Stimulated activated naive CD4-positive, alpha-beta T cell treated with Interleukin-2 at 50 U/mL for 16 hours (primary cell): ENCODE measurements around the gene ERICH3.

Experiments
- DNase-seq: peaks from one replicate; lab custom pipeline; 2025; lab: John Stamatoyannopoulos, UW

Gene ERICH3

DNA sequence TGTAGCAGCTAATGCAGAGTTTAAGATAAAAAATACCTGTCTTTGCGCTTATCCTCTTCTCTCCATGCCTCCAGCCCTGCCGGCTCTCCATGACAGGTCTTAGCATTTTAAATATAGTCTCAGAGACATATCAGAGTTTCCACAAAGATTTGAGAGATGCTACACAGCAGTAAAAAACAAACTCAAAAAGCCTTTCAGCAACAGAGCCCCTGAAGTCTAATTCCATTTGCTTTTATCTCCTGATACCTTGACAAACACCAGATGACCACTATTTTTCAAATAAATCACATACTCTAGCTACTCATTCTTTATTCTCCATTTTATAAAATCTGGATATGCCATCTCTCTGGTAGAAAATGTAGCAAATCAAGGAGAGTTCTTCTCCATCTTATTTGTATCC is 81.6 kb downstream of the ERICH3 start:
- no peak for DNase-seq

- DNase-seq: no peak
Observed at GRCh38 chr1:74590288-74590687, 83.3 kb downstream of the ERICH3 start.

- DNase-seq: no peak
Observed at GRCh38 chr1:74587888-74588287, 85.7 kb downstream of the ERICH3 start.

GRCh38 chr1:74586253-74586897 is 87.2 kb downstream of the ERICH3 start:
- DNase-seq: no peak

DNA sequence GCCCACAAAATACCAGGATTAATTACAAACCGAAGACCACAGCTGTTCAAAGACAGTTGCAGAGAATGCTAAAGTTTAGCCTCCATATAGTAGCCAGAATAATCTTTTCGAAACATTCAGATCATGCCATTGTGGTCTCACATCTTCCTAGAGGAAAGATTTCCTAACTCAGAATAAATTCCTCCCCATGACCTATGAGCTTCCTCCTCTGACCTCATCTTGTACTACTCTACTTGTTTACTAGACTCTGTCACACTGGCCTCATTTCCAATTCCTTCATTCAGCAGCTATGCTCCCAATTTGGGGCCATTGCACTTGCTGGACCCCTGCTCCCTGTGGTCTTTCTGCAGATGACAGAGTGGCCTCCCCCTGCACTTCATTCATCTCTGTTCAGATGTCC is 89.4 kb downstream of the ERICH3 start:
- DNase-seq: no peak

- no peak for DNase-seq
Observed at GRCh38 chr1:74583397-74583796, 90.2 kb downstream of the ERICH3 start.

GRCh38 chr1:74579425-74579824 is 94.2 kb downstream of the ERICH3 start:
- DNase-seq: no peak

GRCh38 chr1:74578101-74578500 is 95.5 kb downstream of the ERICH3 start:
- DNase-seq: no peak

- DNase-seq: no peak
Observed at GRCh38 chr1:74571891-74572290, 101.7 kb downstream of the ERICH3 start.

- DNase-seq: no peak
Observed at GRCh38 chr1:74571493-74571800, 102.1 kb downstream of the ERICH3 start.

DNA sequence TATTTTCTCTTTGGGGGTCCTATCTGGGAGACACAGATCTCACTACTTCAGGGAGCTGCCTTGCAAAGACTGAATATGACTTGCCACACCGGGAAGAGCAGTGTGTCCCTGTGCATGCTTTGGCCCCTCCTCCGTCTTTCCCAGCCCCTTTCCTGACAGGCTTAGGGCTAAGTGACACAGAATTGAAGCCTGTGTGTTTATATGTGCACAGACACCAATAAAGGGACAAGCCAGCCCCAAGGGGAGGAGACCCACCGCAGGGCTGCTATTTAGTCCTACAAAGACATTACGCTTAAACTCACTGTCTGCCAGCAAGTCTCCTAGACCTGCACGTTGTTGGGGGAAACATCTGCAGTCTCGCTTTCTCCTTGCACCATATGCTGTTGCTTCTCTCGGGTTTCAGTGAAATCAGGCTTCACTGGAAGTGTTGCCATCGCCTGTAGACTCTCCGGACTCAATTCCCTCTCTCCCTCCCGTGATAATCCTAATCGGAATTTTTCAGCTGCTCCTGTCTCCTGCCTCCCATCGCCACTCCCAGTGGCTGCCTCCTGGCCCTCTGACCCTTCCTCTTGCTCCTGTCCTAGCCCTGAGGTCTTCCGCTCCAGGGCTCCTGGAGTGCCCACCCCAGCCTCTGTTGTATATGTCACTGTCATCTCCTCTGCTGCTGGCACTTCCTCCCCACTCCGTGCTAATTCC is 102.6 kb downstream of the ERICH3 start:
- no peak for DNase-seq

- no peak for DNase-seq
Observed at GRCh38 chr1:74549932-74550331, 123.7 kb downstream of the ERICH3 start.

GRCh38 chr1:74548961-74549750 is 124.4 kb downstream of the ERICH3 start:
- no peak for DNase-seq

DNA sequence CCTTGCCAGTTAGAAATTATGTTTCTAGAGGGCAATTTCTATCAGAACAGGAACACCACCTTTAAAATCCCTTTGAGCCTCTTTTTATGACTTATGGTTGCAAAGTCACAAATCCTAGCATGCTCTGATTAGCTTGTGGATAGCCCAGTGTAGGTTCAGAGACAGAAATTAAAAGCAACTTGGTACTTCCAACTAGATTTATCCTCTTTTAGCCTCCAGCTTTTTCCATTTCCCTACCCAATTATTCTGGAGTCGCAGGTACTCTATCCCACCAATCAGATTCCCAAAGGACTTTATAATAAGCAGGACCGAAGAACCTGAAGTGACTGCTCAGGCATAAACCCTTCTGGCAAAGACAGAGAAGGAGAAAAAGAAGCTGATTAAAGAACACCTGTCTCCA is 127.8 kb downstream of the ERICH3 start:
- DNase-seq: no peak

DNA sequence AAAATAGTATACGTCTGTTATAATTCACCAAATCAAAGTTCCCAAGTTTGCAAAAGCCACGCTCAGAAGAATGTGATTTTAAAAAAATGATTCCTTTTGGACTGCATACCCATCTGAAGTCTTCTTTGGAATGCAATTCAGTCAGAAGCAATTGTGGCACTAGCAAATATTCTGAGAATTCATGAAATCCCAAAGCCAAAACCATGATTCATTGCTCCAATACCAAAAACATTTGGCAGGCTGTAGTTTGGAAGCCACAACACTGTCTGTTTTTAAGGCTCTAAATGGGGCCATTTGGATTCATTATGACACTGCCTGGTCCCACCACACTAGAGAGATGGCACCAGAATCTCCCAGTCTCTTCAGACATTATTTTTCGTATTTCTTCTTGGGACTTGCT is 139.4 kb downstream of the ERICH3 start:
- no peak for DNase-seq

DNA sequence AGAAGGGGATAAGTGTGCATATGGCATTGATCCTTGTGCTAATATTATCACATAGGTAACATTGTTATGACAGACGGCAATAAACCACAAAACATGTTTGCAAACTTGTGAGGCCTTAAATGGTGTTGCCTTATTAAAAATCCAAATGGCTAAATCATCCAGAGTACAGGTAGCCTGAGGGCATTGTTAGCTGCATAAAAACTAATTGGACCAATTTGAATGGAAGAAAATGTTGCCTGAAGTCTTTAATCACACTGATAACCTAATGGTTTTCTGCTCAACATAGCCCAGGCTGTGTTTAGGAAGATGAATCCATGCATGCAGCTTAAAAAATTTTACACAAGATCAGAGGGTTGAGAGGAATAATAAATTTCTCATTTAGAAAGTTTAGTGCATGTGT is 141.8 kb downstream of the ERICH3 start:
- DNase-seq: no peak

DNA sequence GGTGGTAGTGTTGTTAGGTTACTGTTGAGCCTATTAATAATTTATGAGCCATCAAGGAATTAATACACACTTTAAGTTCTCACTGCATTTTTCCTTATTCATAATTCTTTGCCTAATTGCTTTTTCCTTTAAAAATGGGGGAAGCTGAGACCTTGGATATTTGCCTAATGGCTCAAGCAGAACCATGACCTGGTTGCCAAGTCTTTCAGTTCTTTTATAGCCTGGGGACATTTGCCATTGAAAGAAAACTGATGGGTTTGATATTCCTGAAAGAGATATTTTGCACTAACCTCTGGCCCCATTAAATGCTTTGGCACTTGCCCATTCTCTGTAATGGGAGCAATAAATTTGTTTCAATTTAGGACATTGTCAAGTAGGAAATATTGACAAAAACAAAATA is 142.7 kb downstream of the ERICH3 start:
- DNase-seq: no peak

- no peak for DNase-seq
Observed at GRCh38 chr1:74528123-74528522, 145.5 kb downstream of the ERICH3 start.

DNA sequence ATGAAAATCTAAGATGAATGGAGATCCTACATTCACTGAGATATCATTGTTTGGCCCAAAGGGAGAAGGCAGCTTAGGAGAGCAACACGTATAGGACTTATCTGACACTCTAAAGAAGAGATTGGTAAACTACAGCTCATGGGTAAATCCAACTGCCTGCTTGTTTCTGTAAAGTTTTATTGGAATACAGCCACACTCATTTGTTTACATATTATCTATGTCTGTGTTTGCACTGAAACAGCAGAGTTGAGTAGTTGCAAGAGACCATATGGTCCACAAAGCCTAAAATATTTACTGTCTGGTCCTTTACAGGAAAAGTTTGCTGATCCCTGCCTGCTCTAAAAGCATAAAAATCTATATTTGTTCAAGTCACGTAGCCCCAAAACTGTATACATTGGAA is 146.9 kb downstream of the ERICH3 start:
- DNase-seq: no peak

GRCh38 chr1:74523873-74524480 is 149.6 kb downstream of the ERICH3 start:
- no peak for DNase-seq

DNA sequence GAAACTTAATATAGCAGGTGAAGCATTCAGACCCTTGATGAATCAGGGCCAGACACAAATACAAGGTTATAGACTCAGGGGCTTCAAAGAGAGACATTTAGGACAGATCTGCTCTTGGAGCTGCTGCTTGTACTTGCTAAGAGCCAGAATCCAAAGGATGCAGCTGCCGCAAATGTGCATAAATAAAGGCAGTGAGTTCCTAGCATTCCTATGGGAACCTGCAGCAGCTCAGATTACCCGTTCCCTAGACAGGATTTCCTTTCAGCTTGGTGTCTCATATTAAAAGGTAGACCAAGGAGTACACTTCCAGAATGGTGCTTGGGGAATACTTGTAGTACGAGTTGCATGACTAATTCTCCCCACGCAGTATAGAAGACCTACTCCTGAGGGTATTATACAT is 151.4 kb downstream of the ERICH3 start:
- no peak for DNase-seq
